Tibial nerve (tissue), 4 donors: Measurements from ENCODE around the gene CCDC87.

Experiments
- CTCF ChIP-seq, 5 experiments: fragments of 200-600 bp in 3 of 5; fragments of 450-650 bp in 2 of 5; sonication (generic) in 3 of 5; IDR thresholded peaks; one replicate each; pipeline ENCODE4 v1.5.1; 2016 to 2019; ENCODE audit warnings: antibody characterized with exemption in 5 of 5, mild to moderate bottlenecking in 3 of 5, moderate library complexity in 2 of 5
- EP300 ChIP-seq, 2 donors: sonication (generic); formaldehyde crosslinking; IDR thresholded peaks; one replicate each; pipeline ENCODE4 v1.6.1; 2017; ENCODE audit warnings: antibody characterized with exemption in 2 of 2, mild to moderate bottlenecking in 1 of 2
- POLR2A ChIP-seq, 2 donors: fragments of 450-650 bp; IDR thresholded peaks; one replicate each; pipeline ENCODE4 v1.6.1; 2017; ENCODE audit warnings: antibody characterized with exemption in 2 of 2, mild to moderate bottlenecking in 2 of 2, moderate library complexity in 2 of 2

DNA sequence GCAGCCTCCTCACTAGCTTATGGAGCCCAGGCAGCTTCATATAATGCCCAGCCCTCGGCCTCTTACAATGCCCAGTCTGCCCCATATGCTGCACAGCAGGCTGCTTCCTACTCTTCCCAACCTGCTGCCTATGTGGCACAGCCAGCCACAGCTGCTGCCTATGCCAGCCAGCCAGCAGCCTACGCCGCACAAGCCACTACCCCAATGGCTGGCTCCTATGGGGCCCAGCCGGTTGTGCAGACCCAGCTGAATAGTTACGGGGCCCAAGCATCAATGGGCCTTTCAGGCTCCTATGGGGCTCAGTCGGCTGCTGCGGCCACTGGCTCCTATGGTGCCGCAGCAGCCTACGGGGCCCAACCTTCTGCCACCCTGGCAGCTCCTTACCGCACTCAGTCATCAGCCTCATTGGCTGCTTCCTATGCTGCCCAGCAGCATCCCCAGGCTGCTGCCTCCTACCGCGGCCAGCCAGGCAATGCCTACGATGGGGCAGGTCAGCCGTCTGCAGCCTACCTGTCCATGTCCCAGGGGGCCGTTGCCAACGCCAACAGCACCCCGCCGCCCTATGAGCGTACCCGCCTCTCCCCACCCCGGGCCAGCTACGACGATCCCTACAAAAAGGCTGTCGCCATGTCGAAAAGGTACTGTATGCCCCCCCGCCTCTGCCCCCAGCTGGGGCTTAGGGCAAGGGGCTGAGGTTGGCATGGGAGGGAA is 32.3 kb upstream of the CCDC87 start:
- no peak for TF ChIP-seq CTCF (IDR thresholded peaks at IDR 0.05)
- no peak for TF ChIP-seq POLR2A (IDR thresholded peaks at IDR 0.05)
- TF ChIP-seq EP300 (IDR thresholded peaks at IDR 0.05), result no peak
